ENCODE results near the gene IL17RD. TPM values are rescaled to one million over a fixed set of nuclear protein-coding genes. Genes with fewer than 3 reads are reported as not detected.

IL17RD gene
- total and polyA plus RNA-seq, 7 donors, result 0.19 to 1.8 (median 0.86) TPM

DNA sequence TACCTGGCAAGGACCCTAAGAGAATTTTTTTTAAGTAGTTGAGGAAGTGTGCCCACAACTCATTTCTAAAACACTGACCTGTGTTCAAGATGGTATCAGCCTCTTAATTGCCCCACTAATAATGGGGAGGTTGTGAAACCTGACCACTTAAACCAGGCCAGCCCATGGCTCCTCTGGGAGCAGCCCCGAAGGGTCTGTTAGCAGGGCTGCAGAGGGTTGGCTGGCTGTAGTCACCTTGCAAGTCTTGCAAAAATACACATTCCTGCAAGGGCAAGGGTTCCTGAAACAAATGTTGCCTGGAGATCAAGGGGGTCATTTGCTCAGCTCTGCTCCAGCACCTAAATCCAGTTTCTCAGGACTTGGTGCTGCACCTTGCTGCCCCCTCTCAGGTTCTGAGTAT, 3.2 kb downstream of the IL17RD start:
- Histone ChIP-seq H3K36me3 (ENCODE audit: insufficient read depth in 1 of 2, low read depth in 1 of 2) (no peaks in the 10 kb centered on the region), H3K4me3 (no peak overlapping the region), H3K27ac (no peak overlapping the region), H3K4me1 (peaks cover 8% of the 10 kb centered on the region), H3K9me3 (no peaks in the 10 kb centered on the region), H3K27me3 (ENCODE audit: insufficient read depth in 3 of 3, low read length in 2 of 3) (peaks cover 0 to 13% (median 0%) of the 10 kb centered on the region in 3 donors)
- DNase-seq, result no peak
- 72 to 81% (median 81%) methylated on average over 1 of the region's 1 CpG for WGBS, 3 donors
- no peak for TF ChIP-seq CTCF (IDR thresholded peaks at IDR 0.05)
- intact Hi-C loops (cut with DNase I), result no loop called here
- no peak for ATAC-seq

DNA sequence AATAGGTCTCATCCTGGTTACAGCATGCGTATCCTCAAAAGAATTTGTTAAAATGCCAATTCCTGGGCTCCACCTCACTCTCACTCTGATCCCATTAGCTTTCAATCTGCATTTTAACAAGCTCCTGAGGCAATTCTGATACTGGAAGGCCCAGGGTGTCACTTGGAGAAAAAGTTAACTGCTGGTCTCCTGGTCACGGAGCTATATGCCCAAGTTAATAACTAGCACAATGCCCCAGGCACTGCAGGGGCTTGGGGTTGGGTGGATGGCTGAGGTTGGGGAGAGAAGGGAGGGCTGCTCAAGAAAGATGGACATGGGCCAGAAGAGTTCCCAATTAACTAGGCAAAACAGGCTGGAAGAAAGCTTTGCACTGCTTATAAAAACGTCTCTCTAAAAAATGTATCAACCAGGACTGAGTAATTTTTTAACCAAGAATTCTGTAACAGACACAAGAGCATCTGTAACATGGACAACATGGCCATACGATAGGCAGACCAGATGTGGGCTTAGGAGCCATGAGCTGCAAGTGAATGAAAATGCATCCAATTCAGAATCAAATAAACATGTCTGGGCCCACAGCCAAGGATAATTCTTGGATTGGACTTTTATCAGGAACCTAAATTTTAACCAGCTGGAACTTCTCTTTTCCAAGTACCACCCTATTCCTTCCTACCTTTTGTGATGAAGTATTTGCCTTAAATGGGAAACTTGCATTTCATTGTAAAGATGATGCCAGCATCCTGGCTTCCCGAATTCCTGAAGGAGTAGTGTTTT, 4.2 kb downstream of the IL17RD start:
- no peaks in the 10 kb centered on the region for H3K36me3 ChIP-seq (ENCODE audit: insufficient read depth in 1 of 2, low read depth in 1 of 2)
- intact Hi-C loops (cut with DNase I), result no loop called here
- H3K4me1 ChIP-seq, result peaks cover 8% of the 10 kb centered on the region
- H3K27me3 ChIP-seq (ENCODE audit: insufficient read depth in 3 of 3, low read length in 2 of 3), result peaks cover 0 to 13% (median under 1%) of the 10 kb centered on the region in 3 donors
- TF ChIP-seq CTCF (IDR thresholded peaks at IDR 0.05), result no peak
- H3K4me3 ChIP-seq, result no peak overlapping the region
- 43 to 49% (median 45%) methylated on average over 5 of the region's 5 CpGs for WGBS, 3 donors
- no peak for ATAC-seq
- DNase-seq, result no peak
- H3K27ac ChIP-seq, result no peak overlapping the region
- no peaks in the 10 kb centered on the region for H3K9me3 ChIP-seq

DNA sequence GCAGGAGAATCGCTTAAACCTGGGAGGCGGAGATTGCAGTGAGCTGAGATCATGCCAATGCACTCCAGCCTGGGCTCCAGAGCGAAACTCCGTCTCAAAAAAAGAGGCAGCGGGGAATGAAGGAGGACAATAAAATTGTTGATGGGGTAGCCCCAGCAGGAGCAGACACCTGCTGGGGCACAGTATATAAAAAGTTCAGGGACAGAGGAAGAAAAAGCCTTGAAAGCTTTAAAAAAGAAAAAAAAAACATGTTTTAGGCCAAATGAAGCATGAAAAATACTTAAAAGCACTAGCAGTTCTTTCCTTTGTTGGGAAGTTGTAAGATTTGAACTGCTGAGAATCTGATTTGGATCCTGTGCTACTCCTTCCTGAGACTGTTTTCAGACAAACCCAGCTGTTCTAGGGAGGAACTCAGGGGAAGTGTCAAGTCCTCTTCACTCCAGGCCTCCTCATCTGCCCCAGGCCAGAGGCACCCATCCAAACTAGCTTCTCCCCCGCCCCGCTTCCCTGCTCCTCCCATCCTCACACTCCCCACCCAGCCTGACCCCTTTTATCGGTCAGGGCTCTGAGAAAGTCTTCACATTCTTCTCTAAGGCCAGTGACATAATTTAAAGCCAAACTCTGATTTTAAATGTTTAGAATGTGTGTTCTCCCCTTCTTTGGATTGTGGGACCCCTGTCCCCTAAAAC, 4.9 kb downstream of the IL17RD start:
- peaks cover 0 to 13% (median 3%) of the 10 kb centered on the region in 3 donors for H3K27me3 ChIP-seq (ENCODE audit: insufficient read depth in 3 of 3, low read length in 2 of 3)
- no peak overlapping the region for H3K4me3 ChIP-seq
- intact Hi-C loops (cut with DNase I), result no loop called here
- peaks cover 8% of the 10 kb centered on the region for H3K4me1 ChIP-seq
- no peaks in the 10 kb centered on the region for H3K36me3 ChIP-seq (ENCODE audit: insufficient read depth in 1 of 2, low read depth in 1 of 2)
- no peak for TF ChIP-seq CTCF (IDR thresholded peaks at IDR 0.05)
- DNase-seq (no peak), ATAC-seq (no peak)
- no peaks in the 10 kb centered on the region for H3K9me3 ChIP-seq
- no peak overlapping the region for H3K27ac ChIP-seq
- 61 to 82% (median 75%) methylated on average over 8 of the region's 8 CpGs for WGBS, 3 donors

GRCh38 chr3:57158813-57159738, 6.1 kb downstream of the IL17RD start:
- Histone ChIP-seq H3K27ac (no peak overlapping the region), H3K9me3 (no peaks in the 10 kb centered on the region), H3K27me3 (ENCODE audit: insufficient read depth in 3 of 3, low read length in 2 of 3) (peaks cover 0 to 8% (median 3%) of the 10 kb centered on the region in 3 donors), H3K36me3 (ENCODE audit: insufficient read depth in 1 of 2, low read depth in 1 of 2) (no peaks in the 10 kb centered on the region), H3K4me1 (peaks cover 2% of the 10 kb centered on the region), H3K4me3 (no peak overlapping the region)
- TF ChIP-seq CTCF (IDR thresholded peaks at IDR 0.05), result no peak
- intact Hi-C loops (cut with DNase I), result no loop called here
- ATAC-seq (no peak), DNase-seq (no peak)
- 51 to 59% (median 56%) methylated on average over 8 of the region's 8 CpGs for WGBS, 3 donors
